Measurements from ENCODE around the gene MTA1. TPM values are rescaled to one million over a fixed set of nuclear protein-coding genes. Genes with fewer than 3 reads are reported as not detected.

Gene MTA1
- total RNA-seq, 3 donors from 2014 or later (not counting 1 experiment from before 2014, with no cell fraction given), result 104 to 125 (median 112) TPM

DNA sequence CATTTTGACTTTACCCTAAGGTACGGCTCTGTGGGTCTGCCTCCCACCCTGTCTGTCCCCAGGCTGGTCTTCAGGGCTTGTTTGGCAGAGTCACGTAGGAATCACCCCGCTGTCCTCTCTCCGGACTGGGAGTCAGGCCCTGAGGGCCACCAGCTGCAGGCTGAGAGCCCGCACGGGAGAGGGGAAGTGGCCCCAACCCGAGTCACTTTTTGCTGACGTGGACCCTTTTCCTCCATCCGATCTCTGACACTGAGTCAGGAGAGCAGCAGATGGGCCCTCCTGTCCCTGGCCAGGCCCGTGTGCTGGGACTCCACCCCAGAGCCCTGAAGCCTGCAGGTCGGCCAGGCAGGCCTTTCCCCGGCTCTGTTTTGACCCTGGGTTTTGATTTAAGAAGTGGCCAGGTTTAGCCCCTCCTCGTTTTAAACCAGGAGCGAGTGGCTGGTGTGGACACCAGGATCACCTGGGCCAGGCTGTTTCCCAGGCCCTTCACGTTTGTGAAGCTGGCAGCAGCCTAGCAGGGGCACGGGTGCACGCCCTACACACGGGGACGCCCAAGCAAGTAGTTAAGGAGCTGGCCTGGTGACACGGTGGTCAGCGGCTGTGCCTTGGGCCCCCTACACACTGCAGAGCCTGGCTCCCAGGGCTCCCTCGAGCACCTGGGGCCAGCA is 33.8 kb upstream of the MTA1 start:
- Mint-ChIP-seq H3K4me1 (peaks cover 8 to 12% of the 10 kb centered on the region in 2 donors), H3K27ac (no peak overlapping the region), H3K4me3 (no peak overlapping the region), H3K9me3 (no peaks in the 10 kb centered on the region), H3K27me3 (ENCODE audit: low read depth in 2 of 2) (no peaks in the 10 kb centered on the region), H3K36me3 (no peaks in the 10 kb centered on the region)
- no peak for ATAC-seq
- intact Hi-C loops (cut with micrococcal nuclease), result no loop called here
- peaks cover 3% of the 10 kb centered on the region for H3K36me3 ChIP-seq (ENCODE audit: control insufficient read depth, insufficient read depth, low read length)
- H3K27me3 ChIP-seq (ENCODE audit: control insufficient read depth, insufficient read depth, low read length), result no peaks in the 10 kb centered on the region
- H3K9me3 ChIP-seq (ENCODE audit: control insufficient read depth, insufficient read depth, low read length), result no peaks in the 10 kb centered on the region
- H3K4me1 ChIP-seq (ENCODE audit: control insufficient read depth, insufficient read depth, low read length), result peaks cover 33% of the 10 kb centered on the region
- DNase-seq, result no peak
- no peak for TF ChIP-seq CTCF (IDR thresholded peaks at IDR 0.05)
- no peak overlapping the region for H3K27ac ChIP-seq (ENCODE audit: low read length)
- WGBS (ENCODE audit: insufficient coverage), result 94% methylated on average over 22 of the region's 22 CpGs
- H3K4me3 ChIP-seq (ENCODE audit: low read length), result no peak overlapping the region

DNA sequence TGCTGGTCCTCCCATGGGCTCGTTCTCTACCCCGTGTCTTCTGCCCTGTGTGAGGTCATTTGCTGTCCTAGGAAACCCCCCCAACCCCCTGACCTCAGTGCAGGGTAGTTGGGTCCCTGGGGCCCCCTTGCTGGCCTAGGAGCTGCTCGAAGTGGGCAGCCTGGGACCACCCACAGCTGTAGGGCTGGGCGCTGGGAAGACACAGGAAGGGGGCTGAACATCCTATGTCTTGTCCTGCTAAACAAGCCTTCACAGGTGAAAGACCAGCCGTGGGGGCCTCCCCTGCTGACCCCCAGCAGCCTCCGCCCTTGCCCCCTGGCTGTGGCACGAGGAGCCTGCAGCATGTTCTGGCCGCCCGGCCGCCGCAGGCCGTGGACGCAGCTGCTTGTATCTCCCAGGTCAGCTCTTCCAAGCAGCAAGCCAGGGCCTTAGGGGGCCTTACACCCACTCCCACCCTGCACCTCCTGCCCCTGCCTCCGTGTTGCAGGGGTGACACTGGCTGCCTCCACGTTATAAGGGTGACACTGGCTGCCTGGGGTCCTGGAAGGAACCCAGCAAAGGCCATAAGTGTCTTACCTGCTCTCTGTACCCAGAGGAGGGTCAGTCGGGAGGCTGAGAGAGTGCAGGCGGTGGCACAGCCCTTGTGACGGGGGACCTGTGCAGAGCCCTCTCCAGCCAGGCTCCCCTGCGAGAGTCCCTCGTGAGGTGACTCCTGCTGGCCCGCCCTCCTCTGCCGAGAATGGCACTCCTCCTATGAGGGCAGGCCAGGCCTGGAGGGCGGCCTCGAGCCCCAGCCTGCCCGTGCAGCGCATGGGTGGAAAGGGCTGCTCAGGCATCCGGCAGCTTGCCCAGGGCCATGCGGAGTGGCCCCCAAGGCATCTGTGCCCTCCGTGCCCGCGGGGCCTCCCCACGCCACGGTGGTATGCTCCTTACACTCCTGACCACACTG is 32.8 kb upstream of the MTA1 start:
- Mint-ChIP-seq H3K4me3 (no peak overlapping the region), H3K36me3 (no peaks in the 10 kb centered on the region), H3K4me1 (peaks cover 8 to 12% of the 10 kb centered on the region in 2 donors), H3K27ac (no peak overlapping the region), H3K9me3 (no peaks in the 10 kb centered on the region), H3K27me3 (ENCODE audit: low read depth in 2 of 2) (no peaks in the 10 kb centered on the region)
- Histone ChIP-seq H3K36me3 (ENCODE audit: control insufficient read depth, insufficient read depth, low read length) (peaks cover 3% of the 10 kb centered on the region), H3K4me3 (ENCODE audit: low read length) (no peak overlapping the region), H3K27me3 (ENCODE audit: control insufficient read depth, insufficient read depth, low read length) (no peaks in the 10 kb centered on the region), H3K27ac (ENCODE audit: low read length) (no peak overlapping the region), H3K9me3 (ENCODE audit: control insufficient read depth, insufficient read depth, low read length) (no peaks in the 10 kb centered on the region), H3K4me1 (ENCODE audit: control insufficient read depth, insufficient read depth, low read length) (peaks cover 36% of the 10 kb centered on the region)
- DNase-seq (no peak), ATAC-seq (no peak)
- TF ChIP-seq CTCF (IDR thresholded peaks at IDR 0.05), result no peak
- 94% methylated on average over 33 of the region's 33 CpGs for WGBS (ENCODE audit: insufficient coverage)
- intact Hi-C loops (cut with micrococcal nuclease), result no loop called here

- Mint-ChIP-seq H3K4me3 (no peak overlapping the region), H3K27ac (no peak overlapping the region), H3K36me3 (no peaks in the 10 kb centered on the region), H3K4me1 (peaks cover 8 to 12% of the 10 kb centered on the region in 2 donors), H3K27me3 (ENCODE audit: low read depth in 2 of 2) (no peaks in the 10 kb centered on the region), H3K9me3 (no peaks in the 10 kb centered on the region)
- intact Hi-C loops (cut with micrococcal nuclease), result no loop called here
- Histone ChIP-seq H3K36me3 (ENCODE audit: control insufficient read depth, insufficient read depth, low read length) (peaks cover 3% of the 10 kb centered on the region), H3K27me3 (ENCODE audit: control insufficient read depth, insufficient read depth, low read length) (no peaks in the 10 kb centered on the region), H3K4me1 (ENCODE audit: control insufficient read depth, insufficient read depth, low read length) (peaks cover 37% of the 10 kb centered on the region), H3K4me3 (ENCODE audit: low read length) (no peak overlapping the region), H3K9me3 (ENCODE audit: control insufficient read depth, insufficient read depth, low read length) (no peaks in the 10 kb centered on the region), H3K27ac (ENCODE audit: low read length) (no peak overlapping the region)
- ATAC-seq (no peak), DNase-seq (no peak)
- WGBS (ENCODE audit: insufficient coverage), result 95% methylated on average over 10 of the region's 10 CpGs
- TF ChIP-seq CTCF (IDR thresholded peaks at IDR 0.05), result no peak
These were observed 32.1 kb upstream of the MTA1 start for GRCh38 chr14:105387530-105387922.

Measured in natural killer cell (primary cell).